Panc1 (cell line): ENCODE measurements around the gene MYT1.

Source experiments
- CTCF ChIP-seq: fragments of 450-650 bp; IDR thresholded peaks from 2 replicates; pipeline ENCODE4 v1.5.1; 2017; ENCODE audit warnings: mild to moderate bottlenecking
- POLR2AphosphoS5 ChIP-seq: IDR thresholded peaks from 2 replicates; pipeline ENCODE4 v1.6.1; 2012; ENCODE audit warnings: mild to moderate bottlenecking, low read depth, low read length, moderate library complexity
- REST ChIP-seq, 2 experiments: IDR thresholded peaks; 2 replicates each; pipeline ENCODE4 v1.6.1; 2011 to 2012; ENCODE audit warnings: low read depth in 2 of 2, control low read depth in 1 of 2, low read length in 1 of 2, mild to moderate bottlenecking in 1 of 2, moderate library complexity in 1 of 2; ENCODE audit not compliant: insufficient read depth in 1 of 2
- SIN3A ChIP-seq: IDR thresholded peaks from 2 replicates; pipeline ENCODE4 v1.6.1; 2012; ENCODE audit warnings: low read depth, mild to moderate bottlenecking, low read length, moderate library complexity, borderline replicate concordance; ENCODE audit not compliant: insufficient read depth
- TCF7L2 ChIP-seq: IDR thresholded peaks from 2 replicates; pipeline ENCODE4 v1.6.1; 2011; ENCODE audit warnings: mild to moderate bottlenecking, low read depth, low read length, inconsistent platforms

- no peak for TF ChIP-seq CTCF
- no peak for TF ChIP-seq POLR2AphosphoS5
- TF ChIP-seq SIN3A = no peak
- TF ChIP-seq REST (IDR thresholded peaks at IDR 0.05; ENCODE audit: insufficient read depth in 1 of 2, low read depth in 2 of 2, low read length in 1 of 2) = 0 out of 4 replicates have a peak, but pooled peaks of 1 of the 2 experiments have one; percentile 20
- no peak for TF ChIP-seq TCF7L2
Observed at GRCh38 chr20:64154590-64155257, 9.5 kb upstream of the MYT1 start.
